IMR-90 (cell line): ENCODE data around the gene TBC1D32. TPM values are rescaled to one million over a fixed set of nuclear protein-coding genes. Genes with fewer than 3 reads are reported as not detected.

Source experiments
- ATAC-seq: fragments of 200-7000 bp; cut with Tn5 transposase; 2 replicates; pipeline ENCODE4 v1.9.1; 2020; ENCODE audit warnings: low read depth, mild to moderate bottlenecking, moderate library complexity
- BruUV-seq: library from RNA; stranded (reverse); fragments of 400-500 nt; replicated peaks from 2 replicates; lab custom pipeline; 2021; lab: Mats Ljungman, UMichigan
- CTCF ChIA-PET: fragments of 300-600 bp; formaldehyde crosslinking; extraction: SDS; loops from one replicate; lab custom pipeline; 2021; ENCODE audit warnings: antibody characterized with exemption; lab: Yijun Ruan, JAX
- POLR2A ChIA-PET: fragments of 300-600 bp; sonication (Branson Sonifier 250); formaldehyde crosslinking; loops from one replicate; lab custom pipeline; 2022; ENCODE audit warnings: antibody characterized with exemption; ENCODE audit not compliant: unreplicated experiment; lab: Charles Lee
- DNase-seq: peaks from one replicate; pipeline ENCODE4 v3.0.0; 2013
- H2AFZ ChIP-seq: replicated peaks from 2 replicates; pipeline ENCODE3; 2013; ENCODE audit warnings: low read length, mild to moderate bottlenecking; ENCODE audit not compliant: poor library complexity
- H2AK5ac ChIP-seq: 2 replicates; pipeline ENCODE4 v1.6.1; 2013; ENCODE audit warnings: low read depth, low read length, inconsistent platforms
- H2AK9ac ChIP-seq: replicated peaks from 2 replicates; pipeline ENCODE3; 2013; ENCODE audit warnings: mild to moderate bottlenecking, low read depth, low read length, moderate library complexity; ENCODE audit not compliant: poor library complexity
- H2BK120ac ChIP-seq: 2 replicates; pipeline ENCODE4 v1.6.1; 2013; ENCODE audit warnings: low read depth, low read length, inconsistent platforms
- H2BK15ac ChIP-seq: 3 replicates; pipeline ENCODE4 v1.6.1; 2013; ENCODE audit warnings: low read depth, low read length, inconsistent platforms
- H2BK20ac ChIP-seq: 2 replicates; pipeline ENCODE4 v1.6.1; 2013; ENCODE audit warnings: low read depth, mild to moderate bottlenecking, inconsistent platforms, low read length, moderate library complexity
- H2BK5ac ChIP-seq: 2 replicates; pipeline ENCODE4 v1.6.1; 2013; ENCODE audit warnings: mild to moderate bottlenecking, low read depth, low read length, inconsistent platforms; ENCODE audit not compliant: poor library complexity, severe bottlenecking
- H3K14ac ChIP-seq: replicated peaks from 2 replicates; pipeline ENCODE4 v1.6.1; 2013; ENCODE audit warnings: low read depth, low read length, inconsistent platforms
- H3K18ac ChIP-seq: 2 replicates; pipeline ENCODE4 v1.6.1; 2013; ENCODE audit warnings: low read depth, low read length, control low read depth
- H3K23ac ChIP-seq: 2 replicates; pipeline ENCODE4 v1.6.1; 2013; ENCODE audit warnings: low read depth, low read length, inconsistent platforms
- H3K27ac ChIP-seq: 2 replicates; pipeline ENCODE4 v1.5.1; 2013; ENCODE audit warnings: mild to moderate bottlenecking, control low read depth, low read length; ENCODE audit not compliant: insufficient read depth
- H3K27me3 ChIP-seq: 2 replicates; pipeline ENCODE4 v1.6.1; 2013; ENCODE audit warnings: low read length; ENCODE audit not compliant: control insufficient read depth, insufficient read depth
- H3K36me3 ChIP-seq: 2 replicates; pipeline ENCODE4 v1.6.1; 2013; ENCODE audit warnings: low read length, mixed read lengths; ENCODE audit not compliant: control insufficient read depth, insufficient read depth
- H3K4ac ChIP-seq: 2 replicates; pipeline ENCODE4 v1.6.1; 2013; ENCODE audit warnings: low read depth, low read length, inconsistent platforms
- H3K4me1 ChIP-seq: 2 replicates; pipeline ENCODE4 v1.6.1; 2013; ENCODE audit warnings: low read length, mixed read lengths; ENCODE audit not compliant: control insufficient read depth, insufficient read depth
- H3K4me2 ChIP-seq: 2 replicates; pipeline ENCODE4 v1.6.1; 2013; ENCODE audit warnings: low read depth, mild to moderate bottlenecking, control low read depth, low read length, moderate library complexity
- H3K4me3 ChIP-seq: 2 replicates; pipeline ENCODE4 v1.5.1; 2013; ENCODE audit warnings: low read depth, mild to moderate bottlenecking, control low read depth, low read length, moderate library complexity; ENCODE audit not compliant: insufficient read depth
- H3K56ac ChIP-seq: 2 replicates; pipeline ENCODE4 v1.6.1; 2013; ENCODE audit warnings: low read length, inconsistent platforms; ENCODE audit not compliant: insufficient read depth; ENCODE audit errors: extremely low read depth
- H3K79me1 ChIP-seq, 2 experiments: 2 replicates each; pipeline ENCODE4 v1.6.1; 2013; ENCODE audit warnings: low read length in 2 of 2, inconsistent platforms in 1 of 2, low read depth in 1 of 2
- H3K9ac ChIP-seq: 2 replicates; pipeline ENCODE4 v1.6.1; 2013; ENCODE audit warnings: low read depth, low read length, control low read depth
- H3K9me1 ChIP-seq: 2 replicates; pipeline ENCODE4 v1.6.1; 2013; ENCODE audit warnings: low read length, inconsistent platforms; ENCODE audit not compliant: insufficient read depth
- H3K9me3 ChIP-seq: 2 replicates; pipeline ENCODE4 v1.6.1; 2013; ENCODE audit warnings: low read length; ENCODE audit not compliant: control insufficient read depth, insufficient read depth
- H4K20me1 ChIP-seq: 2 replicates; pipeline ENCODE4 v1.6.1; 2013; ENCODE audit warnings: low read length, inconsistent platforms; ENCODE audit not compliant: insufficient read depth
- H4K5ac ChIP-seq: 2 replicates; pipeline ENCODE4 v1.6.1; 2013; ENCODE audit warnings: mild to moderate bottlenecking, low read depth, low read length, control low read depth
- H4K8ac ChIP-seq, 2 experiments: 2 replicates each; pipeline ENCODE4 v1.6.1; 2013; ENCODE audit warnings: low read depth in 2 of 2, low read length in 2 of 2, control low read depth in 1 of 2, inconsistent platforms in 1 of 2
- H4K91ac ChIP-seq: 2 replicates; pipeline ENCODE4 v1.6.1; 2013; ENCODE audit warnings: low read depth, low read length, inconsistent platforms; ENCODE audit not compliant: insufficient read depth
- BHLHE40 ChIP-seq: fragments of 150-350 bp; IDR thresholded peaks from 2 replicates; pipeline ENCODE4 v1.6.1; 2016; ENCODE audit warnings: mild to moderate bottlenecking, low read depth, low read length
- MAFK ChIP-seq: IDR thresholded peaks from 2 replicates; pipeline ENCODE4 v1.6.1; 2012; ENCODE audit warnings: low read depth, low read length, improper control_type of control experiment
- RAD21 ChIP-seq: IDR thresholded peaks from 2 replicates; pipeline ENCODE4 v1.6.1; 2012; ENCODE audit warnings: low read length, improper control_type of control experiment
- RFX5 ChIP-seq: IDR thresholded peaks from 2 replicates; pipeline ENCODE4 v1.8.0; 2012; ENCODE audit warnings: low read depth, mild to moderate bottlenecking, low read length, moderate library complexity
- SMC3 ChIP-seq: fragments of 150-350 bp; IDR thresholded peaks from 2 replicates; pipeline ENCODE4 v1.6.1; 2016; ENCODE audit warnings: low read depth, mild to moderate bottlenecking, antibody characterized with exemption, low read length, moderate library complexity
- USF2 ChIP-seq: fragments of 150-350 bp; IDR thresholded peaks from 2 replicates; pipeline ENCODE4 v1.6.1; 2017; ENCODE audit warnings: mild to moderate bottlenecking, antibody characterized with exemption, low read length, low read depth
- WGBS, 2 experiments: methylation state at CpG; one replicate each; pipeline versions ENCODE4 v1.1.5 to v1.1.7; 2013; ENCODE audit warnings: missing lambda C conversion rate in 2 of 2; ENCODE audit not compliant: insufficient read length in 1 of 2; ENCODE audit errors: extremely low coverage in 2 of 2; 5-methylcytosine and 5-hydroxymethylcytosine counted together
- dilution Hi-C: fragments of 300-500 bp; cut with HindIII; formaldehyde crosslinking; loops from one replicate; pipeline ENCODE4 v1.14.3; 2018; ENCODE audit warnings: low sequenced_read_pairs; ENCODE audit not compliant: unreplicated experiment
- in situ Hi-C: fragments of 300-500 bp; cut with MboI; formaldehyde crosslinking; loops from 3 replicates; pipeline ENCODE4 v1.14.3; 2019; ENCODE audit warnings: low sequenced_read_pairs, inconsistent platforms, mixed read lengths
- intact Hi-C: fragments of 100-400 bp; cut with micrococcal nuclease; formaldehyde crosslinking; loops from 2 replicates; pipeline ENCODE4 v1.10.0; 2022
- polyA plus RNA-seq, 3 experiments: library from polyadenylated mRNA; depleted of rRNA; stranded (reverse); fragments of >200 nt; gene quantifications; 2 replicates each; pipeline ENCODE4 v1.2.3, GENCODE V29; 2012; ENCODE audit warnings: low replicate concordance in 1 of 3
- total RNA-seq: library from RNA; depleted of rRNA; stranded (reverse); fragments of >200 nt; gene quantifications from 2 replicates; pipeline ENCODE4 v1.2.3, GENCODE V29; 2012

The TBC1D32 gene
- total and polyA plus RNA-seq, 2 of the 4 experiments (the other 2 are of a cell fraction) = 3.0 to 7.2 TPM

GRCh38 chr6:121352941-121353340 is 18.7 kb upstream of the TBC1D32 start:
- ATAC-seq (no peak), DNase-seq (no peak)
- Histone ChIP-seq H3K4me1 (no peaks in the 10 kb centered on the region), H2AK9ac (no peak overlapping the region), H3K23ac (no peak overlapping the region), H3K9me3 (no peaks in the 10 kb centered on the region), H3K18ac (no peak overlapping the region), H3K4me2 (no peak overlapping the region), H3K36me3 (no peaks in the 10 kb centered on the region), H3K4me3 (no peak overlapping the region), H2BK20ac (no peak overlapping the region), H3K9me1 (no peaks in the 10 kb centered on the region), H4K8ac (no peak overlapping the region), H2BK5ac (no peak overlapping the region), H2AFZ (no peak overlapping the region), H2AK5ac (no peak overlapping the region), H3K9ac (no peak overlapping the region), H3K27me3 (no peaks in the 10 kb centered on the region), H3K27ac (no peak overlapping the region), H2BK15ac (no peak overlapping the region), H4K91ac (no peak overlapping the region), H3K56ac (no peak overlapping the region), H3K14ac (no peak overlapping the region), H3K79me1 (no peaks in the 10 kb centered on the region), H3K4ac (no peak overlapping the region), H4K20me1 (no peaks in the 10 kb centered on the region), H2BK120ac (no peak overlapping the region), H4K5ac (no peak overlapping the region)
- POLR2A ChIA-PET = no interaction called here
- in situ Hi-C loops = no loop called here
- dilution Hi-C loops = no loop called here
- CTCF ChIA-PET = no interaction called here
- TF ChIP-seq BHLHE40 = no peak
- TF ChIP-seq RFX5 = no peak
- no peak for TF ChIP-seq MAFK
- TF ChIP-seq USF2 = no peak
- no peak for TF ChIP-seq RAD21
- no peak for TF ChIP-seq SMC3
- no TSS peak for BruUV-seq
- WGBS, 2 experiments = no CpG with 5 or more reads among the region's 1 CpG
- intact Hi-C loops = no loop called here
